Vagina (tissue), 2 donors: ENCODE data around the gene TNS1.

ENCODE experiments used
- CTCF ChIP-seq, 3 experiments: fragments of 450-650 bp in 2 of 3; fragments of 200-600 bp in 1 of 3; sonication (generic) in 1 of 3; IDR thresholded peaks; one replicate each; pipeline ENCODE4 v1.5.1; 2017 to 2019; ENCODE audit warnings: antibody characterized with exemption in 3 of 3, mild to moderate bottlenecking in 2 of 3, moderate library complexity in 2 of 3
- POLR2AphosphoS5 ChIP-seq, 2 donors: sonication (generic); formaldehyde crosslinking; IDR thresholded peaks; one replicate each; pipeline ENCODE4 v1.9.0; 2017; ENCODE audit warnings: antibody characterized with exemption in 2 of 2, mild to moderate bottlenecking in 2 of 2, low read depth in 1 of 2; ENCODE audit not compliant: insufficient read depth in 1 of 2

GRCh38 chr2:217789003-217789735, 213.6 kb downstream of the TNS1 start:
- no peak for TF ChIP-seq POLR2AphosphoS5 (IDR thresholded peaks at IDR 0.05; ENCODE audit: insufficient read depth in 1 of 2, low read depth in 1 of 2)
- TF ChIP-seq CTCF (IDR thresholded peaks at IDR 0.05): peak; percentile 94 to 99 (median 98)
